ENCODE measurements around the gene RPS17.

The RPS17 gene

GRCh38 chr15:82540055-82540983 lies at the start of gene RPS17:
TSS of gene RPS17 (minus strand) at chr15:82540457. CDS start at chr15:82540428, 29 bp downstream.
- no peak for DNase-seq

GRCh38 chr15:82587805-82588204 lies 47.5 kb upstream of the RPS17 start:
- no peak for DNase-seq

GRCh38 chr15:82585072-82585471 lies 44.8 kb upstream of the RPS17 start:
- no peak for DNase-seq

GRCh38 chr15:82580713-82581112 lies 40.5 kb upstream of the RPS17 start:
- no peak for DNase-seq

- DNase-seq, result no peak
Measured at GRCh38 chr15:82575335-82575734, 35.1 kb upstream of the RPS17 start.

- DNase-seq, result no peak
Measured at GRCh38 chr15:82572986-82573385, 32.7 kb upstream of the RPS17 start.

GRCh38 chr15:82572311-82572710 lies 32.1 kb upstream of the RPS17 start:
- no peak for DNase-seq

GRCh38 chr15:82571722-82572222 lies 31.5 kb upstream of the RPS17 start:
- peak; percentile 37 for DNase-seq

- no peak for DNase-seq
Measured at GRCh38 chr15:82570721-82571508, 30.7 kb upstream of the RPS17 start.

- DNase-seq, result no peak
Measured at GRCh38 chr15:82569834-82570233, 29.6 kb upstream of the RPS17 start.

GRCh38 chr15:82568986-82569385 lies 28.7 kb upstream of the RPS17 start:
- no peak for DNase-seq

GRCh38 chr15:82567661-82568060 lies 27.4 kb upstream of the RPS17 start:
- no peak for DNase-seq

GRCh38 chr15:82566690-82567089 lies 26.4 kb upstream of the RPS17 start:
- DNase-seq, result no peak

- no peak for DNase-seq
Measured at GRCh38 chr15:82558502-82558901, 18.2 kb upstream of the RPS17 start.

- no peak for DNase-seq
Measured at GRCh38 chr15:82556315-82557035, 16.2 kb upstream of the RPS17 start.

- no peak for DNase-seq
Measured at GRCh38 chr15:82554849-82555248, 14.6 kb upstream of the RPS17 start.

GRCh38 chr15:82554351-82554750 lies 14.1 kb upstream of the RPS17 start:
- no peak for DNase-seq

- DNase-seq, result no peak
Measured at GRCh38 chr15:82553846-82554245, 13.6 kb upstream of the RPS17 start.

GRCh38 chr15:82552861-82553260 lies 12.6 kb upstream of the RPS17 start:
- DNase-seq, result no peak

- DNase-seq, result no peak
Measured at GRCh38 chr15:82551646-82552247, 11.5 kb upstream of the RPS17 start.

- no peak for DNase-seq
Measured at GRCh38 chr15:82549199-82549665, 9.0 kb upstream of the RPS17 start.

GRCh38 chr15:82548700-82549099 lies 8.4 kb upstream of the RPS17 start:
- DNase-seq, result no peak
